ENCODE data around the gene KRT80.

DNA sequence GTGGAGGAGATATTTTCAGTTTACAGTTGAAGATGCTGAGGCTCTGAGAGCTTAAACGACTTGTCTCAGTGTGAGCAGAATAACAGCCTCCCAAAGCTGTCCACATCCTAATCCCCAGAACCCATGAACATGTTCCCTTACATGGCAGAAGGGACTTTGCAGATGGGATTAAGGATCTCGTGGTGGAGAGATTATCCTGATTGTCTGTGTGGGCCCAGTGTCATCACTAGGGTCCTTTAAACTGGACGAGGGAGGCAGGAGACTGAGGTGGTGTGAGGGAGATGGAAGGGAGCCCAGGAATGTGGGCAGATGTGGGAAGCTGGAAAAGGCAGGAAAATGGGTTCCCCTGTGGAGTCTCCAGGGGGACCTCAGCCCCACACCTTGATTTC lies 9.6 kb upstream of the KRT80 start:
- TF ChIP-seq, protein P1, sequence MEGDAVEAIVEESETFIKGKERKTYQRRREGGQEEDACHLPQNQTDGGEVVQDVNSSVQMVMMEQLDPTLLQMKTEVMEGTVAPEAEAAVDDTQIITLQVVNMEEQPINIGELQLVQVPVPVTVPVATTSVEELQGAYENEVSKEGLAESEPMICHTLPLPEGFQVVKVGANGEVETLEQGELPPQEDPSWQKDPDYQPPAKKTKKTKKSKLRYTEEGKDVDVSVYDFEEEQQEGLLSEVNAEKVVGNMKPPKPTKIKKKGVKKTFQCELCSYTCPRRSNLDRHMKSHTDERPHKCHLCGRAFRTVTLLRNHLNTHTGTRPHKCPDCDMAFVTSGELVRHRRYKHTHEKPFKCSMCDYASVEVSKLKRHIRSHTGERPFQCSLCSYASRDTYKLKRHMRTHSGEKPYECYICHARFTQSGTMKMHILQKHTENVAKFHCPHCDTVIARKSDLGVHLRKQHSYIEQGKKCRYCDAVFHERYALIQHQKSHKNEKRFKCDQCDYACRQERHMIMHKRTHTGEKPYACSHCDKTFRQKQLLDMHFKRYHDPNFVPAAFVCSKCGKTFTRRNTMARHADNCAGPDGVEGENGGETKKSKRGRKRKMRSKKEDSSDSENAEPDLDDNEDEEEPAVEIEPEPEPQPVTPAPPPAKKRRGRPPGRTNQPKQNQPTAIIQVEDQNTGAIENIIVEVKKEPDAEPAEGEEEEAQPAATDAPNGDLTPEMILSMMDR (IDR thresholded peaks at IDR 0.05), result no peak
- TF ChIP-seq POLR2A (IDR thresholded peaks at IDR 0.05), result no peak
